ES-I3 (cell line): ENCODE measurements around the gene PTPN21.
"Not testable (repeated sequence)": the region's sequence is repeated elsewhere in the genome, so short reads cannot be mapped to it uniquely, and the experiment has no call there.

Source experiments
- H3K36me3 ChIP-seq: 2 replicates; pipeline ENCODE4 v1.6.1; 2013; ENCODE audit warnings: mild to moderate bottlenecking, low read length, control low read depth, moderate library complexity; ENCODE audit not compliant: insufficient read depth
- H3K4me1 ChIP-seq: 2 replicates; pipeline ENCODE4 v1.6.1; 2013; ENCODE audit warnings: mild to moderate bottlenecking, control low read depth, low read length; ENCODE audit not compliant: insufficient read depth
- H3K9ac ChIP-seq: 2 replicates; pipeline ENCODE4 v1.6.1; 2013; ENCODE audit warnings: low read depth, mild to moderate bottlenecking, low read length, moderate library complexity
- H3K9me3 ChIP-seq: 2 replicates; pipeline ENCODE4 v1.6.1; 2013; ENCODE audit warnings: mild to moderate bottlenecking, low read length, moderate library complexity; ENCODE audit not compliant: control insufficient read depth, insufficient read depth

The PTPN21 gene

DNA sequence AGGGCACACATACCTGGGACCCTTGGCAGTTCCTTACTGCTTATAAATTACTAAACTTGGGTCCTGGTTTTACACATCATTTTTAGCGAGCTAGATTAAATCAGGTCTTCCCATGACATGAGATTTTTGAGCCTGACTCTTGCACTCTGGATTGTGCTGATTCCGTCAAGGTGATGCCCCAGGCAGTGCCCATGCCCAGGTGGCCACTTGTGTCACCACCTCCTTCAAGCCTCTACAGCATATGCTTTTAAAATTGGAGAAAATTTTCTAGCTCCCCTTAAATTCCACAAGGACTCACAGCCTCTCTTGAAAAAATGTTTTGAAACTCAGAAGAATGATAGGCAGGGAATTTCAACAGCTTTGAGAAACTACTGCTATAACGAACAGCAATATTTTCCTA is 9.6 kb downstream of the PTPN21 start:
- Histone ChIP-seq H3K4me1 (no peaks in the 10 kb centered on the region), H3K9ac (no peak overlapping the region), H3K9me3 (no peaks in the 10 kb centered on the region), H3K36me3 (no peaks in the 10 kb centered on the region; the same call in 1 of the 2 replicates)

DNA sequence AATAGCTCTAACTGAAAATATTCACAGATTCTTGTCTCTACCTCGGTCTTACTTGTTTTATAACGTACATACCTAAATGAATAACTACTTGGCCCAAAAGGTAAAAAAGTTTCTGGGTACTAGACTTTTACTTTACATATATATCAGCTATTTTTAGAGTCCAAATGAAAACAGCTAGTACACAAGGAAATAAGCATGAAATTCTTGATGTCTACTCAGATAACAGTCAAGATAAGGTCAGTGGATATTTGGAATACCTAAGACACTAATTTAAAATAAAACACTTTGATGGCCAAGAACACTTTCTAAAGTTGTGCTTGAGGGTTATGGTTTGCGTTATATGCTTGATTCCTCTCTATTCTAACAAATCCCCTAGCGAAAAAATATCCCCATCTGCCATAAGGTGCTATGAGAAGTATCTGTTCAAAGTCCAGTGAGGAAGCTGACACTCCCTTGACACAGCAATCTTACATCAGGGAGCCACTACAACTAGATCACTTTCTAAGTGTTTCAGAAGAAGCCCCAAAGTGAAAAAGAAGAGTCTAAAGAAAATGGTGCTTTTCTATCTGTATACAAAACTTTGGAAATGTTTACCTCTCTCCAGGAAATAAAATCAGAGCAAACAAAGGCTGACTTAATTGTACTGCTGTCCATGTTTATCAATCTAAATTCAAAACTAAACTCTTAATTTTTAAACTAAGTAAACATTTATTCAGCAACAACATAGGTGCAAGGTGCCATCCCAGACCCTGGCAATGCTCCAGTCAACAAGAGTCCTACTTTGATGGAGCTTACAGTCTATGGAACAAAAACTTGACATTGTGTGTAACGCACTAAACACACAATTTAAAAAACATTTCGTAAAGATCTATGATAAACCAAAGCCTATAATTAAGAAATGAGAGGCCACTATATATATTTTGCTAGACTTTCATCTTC is 11.7 kb downstream of the PTPN21 start:
- H3K9ac ChIP-seq, result no peak overlapping the region
- no peaks in the 10 kb centered on the region for H3K4me1 ChIP-seq
- H3K36me3 ChIP-seq, result no peaks in the 10 kb centered on the region
- no peaks in the 10 kb centered on the region for H3K9me3 ChIP-seq

DNA sequence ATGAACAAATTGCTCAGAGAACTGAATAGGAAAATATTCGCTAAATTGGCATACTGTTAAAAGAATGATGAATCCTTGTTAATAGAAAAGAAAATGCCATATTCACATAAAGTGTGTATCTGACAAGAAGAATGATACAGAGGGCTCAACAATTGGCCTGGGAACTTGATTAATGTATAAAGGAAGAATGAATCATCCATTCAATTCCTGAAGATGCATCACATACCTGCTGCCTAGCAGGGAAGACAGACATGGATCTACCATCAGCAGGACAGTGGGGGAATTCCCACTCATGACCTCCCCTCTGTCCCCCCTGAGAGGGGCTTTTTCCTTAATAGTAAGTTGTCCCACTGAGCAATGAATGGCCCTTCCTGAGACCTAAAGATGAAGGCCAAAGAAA is 13.5 kb downstream of the PTPN21 start:
- H3K9ac ChIP-seq, result no peak overlapping the region
- H3K4me1 ChIP-seq, result no peaks in the 10 kb centered on the region
- no peaks in the 10 kb centered on the region for H3K36me3 ChIP-seq
- H3K9me3 ChIP-seq, result no peaks in the 10 kb centered on the region

DNA sequence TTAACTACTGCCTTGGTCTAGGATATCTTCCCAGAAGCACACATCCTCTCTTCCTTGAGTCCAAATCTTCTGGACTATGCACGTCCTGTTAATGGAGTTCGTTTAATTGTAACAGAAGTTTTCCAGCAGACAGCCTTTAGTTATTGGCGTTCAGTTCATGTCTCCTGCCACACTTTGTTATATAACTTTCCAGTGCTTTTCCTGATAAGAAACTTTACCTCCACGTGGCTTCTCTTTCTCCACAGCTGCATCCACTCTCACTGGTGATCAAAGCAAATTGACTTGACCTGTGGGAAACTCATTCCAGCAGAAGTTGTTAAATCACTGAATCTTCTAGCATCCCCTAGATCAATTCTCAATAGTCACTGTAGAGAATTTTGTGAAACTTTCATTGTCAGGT is 19.0 kb downstream of the PTPN21 start:
- H3K4me1 ChIP-seq, result no peaks in the 10 kb centered on the region
- H3K9me3 ChIP-seq, result no peaks in the 10 kb centered on the region
- no peaks in the 10 kb centered on the region for H3K36me3 ChIP-seq
- H3K9ac ChIP-seq, result no peak overlapping the region

DNA sequence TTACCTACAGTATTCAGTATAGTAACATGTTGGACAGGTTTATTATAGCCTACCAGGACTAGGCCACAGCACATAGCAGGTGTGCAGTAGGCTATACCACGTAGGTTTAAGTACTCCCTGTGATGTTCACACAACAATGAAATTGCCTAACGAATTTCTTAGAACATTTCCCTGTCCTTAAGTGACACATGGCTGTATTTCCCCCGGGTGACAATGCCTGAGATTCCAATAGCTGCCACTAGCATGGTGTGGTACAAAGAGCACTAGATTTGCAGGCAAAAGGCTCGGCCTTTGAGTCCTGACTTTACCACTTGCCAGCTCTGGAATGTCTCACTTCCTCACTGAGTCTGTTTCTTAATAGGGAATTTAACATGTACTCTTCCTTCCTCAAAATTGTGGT is 19.7 kb downstream of the PTPN21 start:
- no peaks in the 10 kb centered on the region for H3K36me3 ChIP-seq
- H3K4me1 ChIP-seq, result no peaks in the 10 kb centered on the region
- H3K9me3 ChIP-seq, result no peaks in the 10 kb centered on the region
- H3K9ac ChIP-seq, result no peak overlapping the region

DNA sequence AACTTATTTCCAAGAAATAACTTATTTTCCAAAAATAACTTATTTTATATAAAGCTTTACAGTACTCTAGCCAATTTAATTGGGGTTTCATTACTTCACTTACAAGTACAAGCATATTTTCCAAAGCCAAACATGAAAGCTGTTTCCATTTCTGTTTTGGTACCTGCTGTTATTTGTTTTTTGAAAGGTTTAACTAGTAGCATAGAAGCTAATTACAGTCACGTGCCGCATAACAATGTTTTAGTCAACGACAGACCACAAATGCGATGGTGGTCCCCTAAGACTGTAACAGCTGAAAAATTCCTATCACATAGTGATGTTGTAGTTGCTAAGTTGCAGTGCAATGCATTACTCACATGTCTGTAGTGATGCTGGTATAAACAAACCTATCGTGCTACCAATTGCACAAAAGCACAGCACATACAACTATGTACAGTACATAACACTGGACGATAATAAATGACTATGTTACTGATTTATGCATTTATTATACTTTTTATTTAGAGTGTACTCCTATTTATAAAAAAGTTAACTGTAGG is 21.7 kb downstream of the PTPN21 start:
- H3K4me1 ChIP-seq, result no peaks in the 10 kb centered on the region
- no peaks in the 10 kb centered on the region for H3K36me3 ChIP-seq
- H3K9ac ChIP-seq, result no peak overlapping the region
- H3K9me3 ChIP-seq, result no peaks in the 10 kb centered on the region

DNA sequence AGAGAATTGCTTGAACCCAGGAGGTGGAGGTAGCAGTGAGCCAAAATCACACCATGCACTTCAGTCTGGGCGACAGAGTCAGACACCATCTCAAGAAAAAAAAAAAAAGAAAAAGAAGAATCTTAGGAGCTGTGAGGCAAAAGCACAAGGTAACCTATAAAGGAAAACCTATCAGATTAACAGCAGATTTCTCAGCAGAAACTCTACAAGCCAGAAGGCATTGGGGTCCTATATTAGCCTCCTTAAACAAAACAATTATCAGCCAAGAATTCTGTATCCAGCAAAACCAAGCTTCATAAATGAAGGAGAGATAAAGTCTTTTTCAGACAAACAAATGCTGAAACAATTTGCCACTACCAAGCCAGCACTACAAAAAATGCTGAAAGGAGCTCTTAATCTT is 24.9 kb downstream of the PTPN21 start:
- not testable (repeated sequence) for H3K36me3 ChIP-seq, H3K4me1 ChIP-seq, H3K9me3 ChIP-seq, H3K9ac ChIP-seq

DNA sequence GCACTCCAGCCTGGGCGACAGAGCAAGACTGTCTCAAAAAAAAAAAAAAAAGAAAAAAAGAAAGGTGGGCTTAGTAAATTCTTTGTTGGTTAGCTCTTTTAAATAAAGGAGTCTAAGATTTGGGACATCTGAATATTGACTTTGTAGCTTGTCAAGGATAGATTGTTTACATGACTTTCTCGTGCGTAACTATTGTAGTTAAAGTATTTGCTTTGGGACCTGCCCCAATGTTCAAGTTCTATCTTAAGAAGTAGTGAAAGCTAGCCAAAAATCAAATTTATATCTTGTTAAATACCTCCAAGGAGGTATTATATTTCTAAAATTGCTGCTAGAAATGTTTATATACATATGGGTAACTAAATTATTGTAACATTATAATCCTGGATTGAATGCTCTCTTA is 32.4 kb downstream of the PTPN21 start:
- no peaks in the 10 kb centered on the region for H3K36me3 ChIP-seq
- no peaks in the 10 kb centered on the region for H3K4me1 ChIP-seq
- H3K9me3 ChIP-seq, result no peaks in the 10 kb centered on the region
- H3K9ac ChIP-seq, result no peak overlapping the region

DNA sequence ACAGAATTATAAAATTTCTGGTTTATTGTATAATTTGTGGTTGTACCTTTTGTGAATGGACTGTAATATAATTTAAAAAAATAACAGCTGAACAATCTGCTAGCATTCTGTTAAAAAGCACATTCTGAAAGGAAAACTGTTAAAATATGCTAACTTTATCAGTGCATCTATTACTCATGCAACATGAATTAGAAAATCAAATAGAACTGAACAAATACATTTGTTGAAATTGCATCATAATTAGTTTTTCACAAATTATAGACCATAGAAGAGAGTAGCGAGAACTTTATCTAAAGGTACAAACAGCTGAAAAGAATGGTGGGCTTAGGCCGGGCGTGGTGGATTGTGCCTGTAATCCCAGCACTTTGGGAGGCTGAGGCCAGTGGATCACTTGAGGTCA is 33.0 kb downstream of the PTPN21 start:
- Histone ChIP-seq H3K36me3 (no peaks in the 10 kb centered on the region), H3K4me1 (no peaks in the 10 kb centered on the region), H3K9me3 (no peaks in the 10 kb centered on the region), H3K9ac (no peak overlapping the region)

DNA sequence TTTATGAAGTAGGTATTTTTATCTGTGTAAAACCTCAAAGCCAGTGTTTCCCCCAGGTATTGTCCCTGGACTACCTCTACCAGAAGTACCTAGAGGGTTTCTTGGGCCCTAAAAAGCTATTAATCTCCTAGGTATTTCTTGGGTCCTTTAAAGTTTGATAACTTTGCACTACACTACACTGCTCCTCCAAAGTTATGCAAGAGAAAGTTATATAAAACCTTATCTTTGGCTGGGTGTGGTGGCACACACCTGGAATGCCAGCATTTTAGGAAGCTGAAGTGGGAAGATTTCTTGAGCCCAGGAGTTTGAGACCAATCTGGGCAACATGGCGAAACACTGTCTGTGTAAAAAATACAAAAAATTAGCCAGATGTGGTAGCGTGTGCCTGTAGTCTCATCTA is 34.9 kb downstream of the PTPN21 start:
- Histone ChIP-seq H3K4me1 (no peaks in the 10 kb centered on the region), H3K9me3 (no peaks in the 10 kb centered on the region), H3K36me3 (no peaks in the 10 kb centered on the region), H3K9ac (no peak overlapping the region)

DNA sequence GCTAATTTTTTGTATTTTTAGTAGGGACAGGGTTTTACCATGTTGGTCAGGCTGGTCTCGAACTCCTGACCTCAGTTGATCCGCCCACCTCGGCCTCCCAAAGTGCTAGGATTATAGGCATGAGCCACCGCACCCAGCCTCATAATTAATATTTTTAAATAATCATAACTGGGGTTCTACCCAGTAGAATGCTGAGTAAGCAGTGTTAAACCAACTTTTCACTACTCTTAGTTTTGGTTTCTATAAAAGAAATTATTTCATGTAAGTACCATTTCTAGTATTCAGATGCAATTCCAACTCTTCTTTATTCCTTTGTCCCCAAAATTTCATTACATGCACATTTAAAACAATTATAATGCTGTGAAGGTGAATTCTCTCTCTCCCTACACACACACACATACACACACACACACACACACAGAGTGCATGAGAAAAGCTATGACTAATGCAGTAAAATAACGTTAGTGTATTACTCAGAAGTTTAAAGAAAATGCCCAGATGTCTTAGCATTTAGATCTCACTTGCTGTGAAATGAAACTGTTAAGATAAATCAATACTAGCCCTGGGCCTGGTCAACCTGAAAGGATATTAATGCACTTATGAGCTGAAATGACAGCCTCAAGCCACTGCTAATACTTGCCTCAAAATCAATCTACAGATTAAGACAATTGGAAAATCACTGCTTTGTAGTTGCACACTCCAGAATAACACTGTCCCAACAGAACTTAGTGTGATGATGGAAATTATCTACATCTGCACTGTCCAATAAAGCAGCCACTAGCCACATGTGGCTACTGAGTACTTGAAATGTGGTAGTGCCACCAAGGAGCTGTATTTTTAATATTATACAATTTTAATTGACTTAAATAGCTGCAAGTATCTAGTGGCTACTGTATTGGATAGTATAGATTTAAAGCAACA is 36.0 kb downstream of the PTPN21 start:
- H3K9me3 ChIP-seq, result no peaks in the 10 kb centered on the region
- no peaks in the 10 kb centered on the region for H3K4me1 ChIP-seq
- no peak overlapping the region for H3K9ac ChIP-seq
- H3K36me3 ChIP-seq, result no peaks in the 10 kb centered on the region

DNA sequence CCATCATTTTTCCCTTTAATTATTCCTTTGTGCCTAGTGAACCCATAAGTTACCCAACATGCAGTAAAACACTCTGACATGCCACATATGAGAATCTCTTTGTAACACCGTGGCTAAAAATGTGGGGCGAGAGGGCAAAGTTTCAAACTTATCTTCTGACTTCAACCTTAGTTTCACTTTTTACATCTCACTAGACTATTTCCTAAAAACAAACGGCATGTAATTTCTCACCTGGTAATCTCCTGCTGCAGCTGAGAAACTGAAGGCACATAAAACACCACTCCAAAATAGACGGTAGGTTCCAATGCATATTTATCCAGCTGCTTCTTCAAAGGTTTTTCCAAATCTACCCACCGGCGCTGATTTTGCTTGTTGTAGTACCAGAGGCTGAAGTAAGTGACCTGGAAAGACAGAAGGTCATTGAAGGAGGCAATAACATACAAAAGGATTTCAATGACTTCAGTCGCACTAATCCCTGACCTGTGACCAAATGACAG is 37.9 kb downstream of the PTPN21 start:
- Histone ChIP-seq H3K9me3 (no peaks in the 10 kb centered on the region), H3K36me3 (no peaks in the 10 kb centered on the region), H3K4me1 (no peaks in the 10 kb centered on the region), H3K9ac (no peak overlapping the region)

DNA sequence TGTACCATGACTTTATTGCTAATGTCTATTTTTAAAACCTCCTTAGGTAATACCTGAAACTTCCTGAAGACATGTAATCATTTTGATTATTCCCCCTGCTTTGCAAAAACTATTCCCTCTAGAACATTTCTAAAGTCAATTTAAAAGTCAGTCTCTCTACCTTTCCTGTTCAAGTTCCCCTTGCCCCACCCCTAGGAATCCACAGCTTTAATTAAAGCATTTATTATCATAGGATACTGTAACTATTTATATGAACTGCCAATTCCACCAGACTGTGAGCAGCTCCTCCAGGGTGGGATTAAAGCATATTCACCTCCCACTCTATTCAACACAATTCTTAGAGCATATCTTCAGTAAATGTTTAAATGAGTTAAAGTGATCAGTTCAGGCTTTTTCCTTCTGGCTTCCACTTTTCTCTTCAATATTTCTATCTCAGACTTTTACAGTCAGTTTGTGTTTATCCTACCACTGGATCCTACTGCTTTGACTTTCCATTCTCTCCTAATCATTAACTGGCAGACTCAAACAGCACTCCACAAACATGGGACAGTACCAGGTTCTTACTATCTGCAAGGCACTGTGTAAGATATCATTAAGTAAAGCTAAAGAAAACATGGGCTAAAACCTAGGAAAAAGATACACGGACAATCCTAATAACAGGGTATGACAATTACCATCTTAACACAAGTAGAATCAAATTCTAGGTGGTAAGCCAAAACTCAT is 39.1 kb downstream of the PTPN21 start:
- H3K9me3 ChIP-seq, result no peaks in the 10 kb centered on the region

DNA sequence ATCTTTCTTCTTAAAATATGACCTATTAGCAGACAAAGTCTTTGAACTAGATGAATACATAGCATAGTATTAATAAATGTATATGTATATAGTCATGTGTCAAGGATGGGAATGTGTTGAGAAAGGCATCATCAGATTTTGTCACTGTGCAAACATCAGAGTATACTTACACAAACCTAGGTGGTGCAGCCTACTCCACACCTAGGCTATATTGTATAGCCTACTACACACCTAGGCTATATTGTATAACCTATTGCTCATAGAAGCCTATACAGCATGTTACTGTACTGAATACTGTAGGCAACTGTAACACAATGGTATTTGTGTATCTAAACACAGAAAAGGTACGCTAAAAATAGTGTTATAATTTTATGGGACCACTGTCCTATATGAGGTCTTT is 47.6 kb downstream of the PTPN21 start:
- Histone ChIP-seq H3K4me1 (no peaks in the 10 kb centered on the region), H3K9me3 (no peaks in the 10 kb centered on the region), H3K9ac (no peak overlapping the region), H3K36me3 (peaks cover 3% of the 10 kb centered on the region; the same call in 1 of the 2 replicates)

More for the DNA sequence above, 39.1 kb downstream of the PTPN21 start:
- Histone ChIP-seq H3K4me1 (no peaks in the 10 kb centered on the region), H3K9ac (no peak overlapping the region), H3K36me3 (no peaks in the 10 kb centered on the region)
